ELR (cell line): ENCODE results near the gene RNF135.
"Not testable (repeated sequence)": the region's sequence is repeated elsewhere in the genome, so short reads cannot be mapped to it uniquely, and the experiment has no call there.

ENCODE experiments used
- DNase-seq: peaks from one replicate; pipeline ENCODE4 v3.0.0-alpha.2; 2015; ENCODE audit warnings: low read depth

The RNF135 gene

GRCh38 chr17:30954046-30954830, 16.6 kb upstream of the RNF135 start:
- no peak for DNase-seq

- no peak for DNase-seq
These were observed 14.0 kb upstream of the RNF135 start for GRCh38 chr17:30956764-30957374.

- DNase-seq, result no peak
These were observed 13.1 kb upstream of the RNF135 start for GRCh38 chr17:30957741-30958140.

GRCh38 chr17:30958187-30958586, 12.7 kb upstream of the RNF135 start:
- DNase-seq, result no peak

- DNase-seq, result peak; percentile 40
These were observed 9.3 kb upstream of the RNF135 start for GRCh38 chr17:30961209-30962188.

GRCh38 chr17:30964312-30964711, 6.5 kb upstream of the RNF135 start:
- DNase-seq, result not testable (repeated sequence)

GRCh38 chr17:30964876-30965275, 6.0 kb upstream of the RNF135 start:
- peak; percentile 52 for DNase-seq

GRCh38 chr17:30965686-30966085, 5.2 kb upstream of the RNF135 start:
- DNase-seq, result no peak

- not testable (repeated sequence) for DNase-seq
These were observed 2.9 kb upstream of the RNF135 start for GRCh38 chr17:30967911-30968310.

GRCh38 chr17:30969989-30970830, 629 bp upstream of the RNF135 start:
- DNase-seq, result no peak

- DNase-seq, result no peak
These were observed 4.4 kb downstream of the RNF135 start for GRCh38 chr17:30975042-30975820.

- not testable (repeated sequence) for DNase-seq
These were observed 9.1 kb downstream of the RNF135 start for GRCh38 chr17:30979919-30980318.

- DNase-seq, result no peak
These were observed 11.0 kb downstream of the RNF135 start for GRCh38 chr17:30981531-30982519.

GRCh38 chr17:30982855-30983254, 12.0 kb downstream of the RNF135 start:
- no peak for DNase-seq

- no peak for DNase-seq
These were observed 19.6 kb downstream of the RNF135 start for GRCh38 chr17:30990458-30990857.

GRCh38 chr17:30992551-30992950, 21.7 kb downstream of the RNF135 start:
- no peak for DNase-seq

GRCh38 chr17:30995347-30995746, 24.5 kb downstream of the RNF135 start:
- no peak for DNase-seq

- DNase-seq, result no peak
These were observed 25.6 kb downstream of the RNF135 start for GRCh38 chr17:30996486-30996885.

- no peak for DNase-seq
These were observed 26.4 kb downstream of the RNF135 start for GRCh38 chr17:30997270-30997669.
